ENCODE measurements around the gene LAGE3.
A peak's percentile ranks its signal among the peaks of the same experiment; 100 is the strongest.

Gene LAGE3

DNA sequence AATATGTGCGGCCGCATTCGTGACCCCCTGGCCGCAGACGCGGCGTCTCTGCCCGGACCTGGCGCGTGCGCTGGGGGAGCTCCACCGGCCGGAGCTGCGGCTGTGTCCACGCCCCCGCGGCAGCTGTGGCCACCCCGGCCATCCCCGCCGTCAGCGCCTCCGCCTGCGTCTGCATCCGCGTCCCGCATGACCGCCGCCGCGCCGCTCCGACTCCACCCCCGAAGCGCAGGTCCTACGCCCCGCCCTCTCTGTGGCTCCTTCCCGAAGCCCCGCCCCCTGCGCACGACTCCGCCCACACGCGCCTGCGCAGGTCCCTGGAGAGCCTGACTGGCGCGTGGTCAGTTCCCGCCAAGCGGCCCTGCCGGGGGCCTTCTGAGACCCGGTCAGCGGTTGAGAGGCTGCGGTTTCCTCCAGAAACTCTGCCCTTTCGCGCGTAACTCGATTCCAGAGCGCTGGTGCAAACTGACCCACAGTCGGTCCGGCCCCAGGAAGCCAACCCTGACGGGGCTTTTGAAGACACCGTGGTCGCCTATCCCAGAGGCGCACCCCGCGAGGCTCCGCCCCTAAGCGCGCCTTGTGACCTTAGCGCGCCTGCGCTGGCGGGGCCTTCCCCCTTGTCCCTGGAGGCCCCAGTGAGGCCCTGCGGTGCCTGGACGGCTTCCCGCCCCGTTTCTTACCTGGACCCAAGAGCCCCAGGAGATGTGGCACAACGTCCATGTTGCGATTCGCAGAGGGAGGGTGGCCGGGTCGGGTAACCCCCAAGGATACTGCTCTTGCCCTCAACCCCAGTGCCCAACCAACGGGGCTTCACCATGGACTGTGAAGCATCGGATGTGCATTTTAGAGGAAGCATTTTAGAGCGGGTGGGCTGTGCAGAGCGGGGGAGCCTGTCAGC, at the start of gene LAGE3:
LAGE3 (minus strand) TSS at position 554 of the 895 bp plus-strand sequence; CDS start at position 188, 366 bp downstream.
- DNase-seq, result peak; percentile 96 to 97

GRCh38 chrX:154526901-154527675, 48.0 kb upstream of the LAGE3 start:
- peak; percentile 73 to 76 for DNase-seq

- DNase-seq, result no peak
Measured at GRCh38 chrX:154525606-154526490, 46.8 kb upstream of the LAGE3 start.

DNA sequence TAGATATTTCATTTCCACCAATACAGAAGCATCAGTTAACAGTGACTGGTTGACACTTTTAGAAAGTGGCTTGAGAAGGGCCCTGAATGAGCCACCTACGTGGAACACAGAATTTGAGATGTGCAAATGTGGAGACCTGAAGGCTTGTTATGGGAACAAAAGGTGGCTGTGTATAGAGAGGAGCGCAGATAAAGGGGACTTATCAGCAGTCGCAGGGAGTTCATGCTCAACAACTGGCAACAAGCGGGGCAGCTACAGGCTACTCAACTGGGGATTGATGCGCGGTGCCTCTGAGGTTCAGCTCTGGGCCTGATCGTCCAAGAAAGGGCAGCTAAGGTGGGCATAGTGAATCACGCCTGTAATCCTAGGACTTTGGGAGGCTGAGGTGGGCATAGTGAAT, 40.3 kb upstream of the LAGE3 start:
- DNase-seq, result no peak

- no peak for DNase-seq
Measured at GRCh38 chrX:154517101-154517781, 38.2 kb upstream of the LAGE3 start.

GRCh38 chrX:154516656-154517100, 37.6 kb upstream of the LAGE3 start:
- DNase-seq, result no peak

GRCh38 chrX:154515966-154516655, 37.0 kb upstream of the LAGE3 start, which contains the start of gene FAM3A:
FAM3A (minus strand) TSS chrX:154516232; CDS start chrX:154515772, 460 bp downstream.
- peak; percentile 95 to 97 for DNase-seq

DNA sequence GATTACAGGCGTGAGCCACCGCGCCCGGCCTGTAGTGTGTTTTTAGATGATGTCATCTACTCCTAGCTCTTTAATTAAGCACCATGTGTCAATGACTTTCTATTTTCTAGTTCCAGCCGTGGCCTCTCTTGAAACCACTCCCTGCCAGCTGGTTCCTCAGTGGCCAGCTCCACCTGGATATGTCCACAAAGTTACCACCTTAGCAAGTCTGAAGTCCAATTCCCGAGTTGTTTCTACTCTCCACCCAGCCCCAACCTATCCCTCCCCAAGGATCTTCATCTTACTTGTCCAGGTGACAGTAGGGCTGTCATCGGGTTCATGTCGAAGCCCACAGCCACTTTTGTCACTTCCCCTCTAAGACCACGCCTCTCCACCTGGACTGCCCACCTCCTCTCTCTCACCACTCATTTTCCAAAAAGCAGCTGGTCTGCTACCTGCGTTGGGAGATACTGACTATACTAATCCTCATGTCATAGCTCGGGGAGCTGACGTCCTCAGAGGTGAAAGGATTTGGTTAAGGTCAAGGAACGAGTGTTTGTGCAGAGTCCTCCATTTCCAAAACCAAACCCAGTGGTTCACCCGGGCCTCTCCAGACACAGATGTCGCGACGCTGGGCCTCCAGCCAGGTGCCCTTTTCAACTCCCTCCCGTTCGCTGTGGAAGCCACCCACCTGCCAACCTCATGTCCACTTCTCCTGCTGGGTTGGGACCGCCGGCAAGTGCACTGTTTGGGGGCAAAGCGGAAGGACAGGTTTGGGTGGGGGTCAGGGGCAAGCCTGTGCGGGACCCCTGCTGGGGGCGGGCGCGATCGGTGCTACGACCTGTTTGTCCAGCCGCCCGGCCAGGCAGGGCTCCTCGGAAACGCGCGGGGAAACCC, 36.2 kb upstream of the LAGE3 start:
- peak; percentile 45 to 49 for DNase-seq

DNA sequence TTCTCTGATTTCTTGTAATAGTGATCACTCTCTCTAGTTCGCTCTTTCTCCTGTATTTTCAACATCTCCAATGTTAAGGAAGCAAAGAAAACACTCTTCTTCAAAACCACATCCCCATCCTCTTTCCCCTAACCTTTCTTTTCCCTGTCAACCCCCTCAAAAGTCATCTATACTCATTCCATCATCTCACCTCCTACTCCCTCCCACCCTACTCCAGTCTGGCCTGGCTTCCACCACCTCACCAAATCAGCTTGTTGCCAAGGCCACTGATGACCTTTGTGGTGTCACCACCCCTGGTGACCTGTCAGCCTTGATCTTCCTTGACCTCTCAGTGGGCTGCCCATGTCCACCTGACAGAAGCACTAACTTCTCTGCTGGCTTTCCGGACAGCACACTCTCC, 34.6 kb upstream of the LAGE3 start:
- DNase-seq, result no peak

- DNase-seq, result no peak
Measured at GRCh38 chrX:154512879-154513553, 33.9 kb upstream of the LAGE3 start.

GRCh38 chrX:154511761-154512160, 32.7 kb upstream of the LAGE3 start:
- no peak for DNase-seq

- no peak for DNase-seq
Measured at GRCh38 chrX:154509455-154509854, 30.4 kb upstream of the LAGE3 start.

DNA sequence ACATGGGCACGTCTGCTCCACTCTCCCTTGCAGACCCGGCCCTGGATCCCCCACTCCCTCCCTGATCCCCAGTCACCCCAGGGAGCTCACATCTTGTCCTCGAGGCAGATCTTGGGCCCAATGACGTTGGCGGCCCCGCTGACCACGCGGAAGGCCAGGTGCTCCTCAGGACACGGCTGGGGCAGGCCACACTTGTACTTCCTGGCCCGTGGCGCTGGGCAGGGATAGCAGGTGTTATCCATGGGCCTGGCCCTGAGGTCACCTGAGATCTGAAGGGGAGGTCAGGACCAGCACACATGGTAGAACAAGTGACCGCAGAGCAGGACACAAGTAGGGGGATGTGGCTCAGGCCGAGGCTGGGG, 29.3 kb upstream of the LAGE3 start:
- no peak for DNase-seq

- no peak for DNase-seq
Measured at GRCh38 chrX:154507673-154508383, 28.7 kb upstream of the LAGE3 start.

GRCh38 chrX:154506483-154507332, 27.6 kb upstream of the LAGE3 start:
- no peak for DNase-seq

DNA sequence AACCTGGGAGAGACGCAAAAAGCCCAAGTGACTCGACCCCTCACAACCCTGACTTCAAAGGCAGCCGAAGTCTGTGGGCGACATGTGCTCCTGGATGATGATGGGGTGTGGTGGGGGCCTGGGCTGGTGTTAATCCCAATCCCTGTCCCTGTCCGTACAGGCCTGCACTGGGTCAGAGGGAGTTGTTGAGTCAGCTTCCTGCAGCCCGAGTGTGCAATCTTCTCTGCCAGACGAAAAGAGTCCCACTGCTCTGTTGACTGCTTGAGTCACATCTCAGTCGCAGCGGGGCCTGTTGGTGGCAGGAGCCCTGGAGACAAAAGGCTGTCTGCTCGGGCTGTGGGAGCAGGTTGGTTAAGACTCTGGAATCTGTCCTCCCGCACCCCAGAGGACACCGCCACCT, 26.7 kb upstream of the LAGE3 start:
- no peak for DNase-seq

- no peak for DNase-seq
Measured at GRCh38 chrX:154502989-154503388, 23.9 kb upstream of the LAGE3 start.

DNA sequence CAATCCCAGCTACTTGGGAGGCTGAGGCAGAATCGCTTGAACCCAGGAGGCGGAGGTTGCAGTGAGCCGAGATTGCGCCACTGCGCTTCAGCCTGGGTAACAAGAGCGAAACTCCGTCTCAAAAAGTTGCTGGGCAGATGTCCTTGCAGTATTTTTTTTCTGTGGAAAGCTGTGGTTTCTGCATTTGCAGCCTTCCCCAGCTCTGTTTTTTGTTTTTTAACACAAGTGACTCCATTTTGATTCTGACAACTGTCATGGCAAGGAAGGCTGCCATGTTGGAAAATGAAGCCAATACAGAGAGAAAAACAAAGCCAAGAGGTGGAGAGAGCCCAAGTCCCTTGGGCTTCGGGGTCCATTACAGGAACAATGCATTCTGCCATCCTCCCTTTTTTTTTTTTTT, 23.0 kb upstream of the LAGE3 start:
- DNase-seq, result no peak
